GM15510 (cell line): ENCODE measurements around the gene SYT10.

Experiments
- POLR2A ChIP-seq: IDR thresholded peaks from 3 replicates; pipeline ENCODE4 v1.6.1; 2011; ENCODE audit warnings: borderline replicate concordance; ENCODE audit not compliant: insufficient read length; ENCODE audit errors: extremely low read depth

The SYT10 gene

GRCh38 chr12:33427071-33427470 is 12.5 kb downstream of the SYT10 start:
- TF ChIP-seq POLR2A = no peak

- TF ChIP-seq POLR2A = no peak
Measured at GRCh38 chr12:33423706-33424105, 15.9 kb downstream of the SYT10 start.

- no peak for TF ChIP-seq POLR2A
Measured at GRCh38 chr12:33383503-33383902, 56.1 kb downstream of the SYT10 start.

GRCh38 chr12:33376153-33376552 is 63.5 kb downstream of the SYT10 start:
- TF ChIP-seq POLR2A = no peak

- no peak for TF ChIP-seq POLR2A
Measured at GRCh38 chr12:33370318-33370717, 69.3 kb downstream of the SYT10 start.

- TF ChIP-seq POLR2A = no peak
Measured at GRCh38 chr12:33357181-33357580, 82.4 kb downstream of the SYT10 start.

GRCh38 chr12:33349791-33350190 is 89.8 kb downstream of the SYT10 start:
- TF ChIP-seq POLR2A = no peak

- TF ChIP-seq POLR2A = no peak
Measured at GRCh38 chr12:33330940-33331339, 108.7 kb downstream of the SYT10 start.
